Measurements from ENCODE around the gene SLIT3. TPM values are rescaled to one million over a fixed set of nuclear protein-coding genes. Genes with fewer than 3 reads are reported as not detected.

Gene SLIT3
- total and polyA plus RNA-seq, 4 donors, result 4.6 to 48.5 (median 19.8) TPM

DNA sequence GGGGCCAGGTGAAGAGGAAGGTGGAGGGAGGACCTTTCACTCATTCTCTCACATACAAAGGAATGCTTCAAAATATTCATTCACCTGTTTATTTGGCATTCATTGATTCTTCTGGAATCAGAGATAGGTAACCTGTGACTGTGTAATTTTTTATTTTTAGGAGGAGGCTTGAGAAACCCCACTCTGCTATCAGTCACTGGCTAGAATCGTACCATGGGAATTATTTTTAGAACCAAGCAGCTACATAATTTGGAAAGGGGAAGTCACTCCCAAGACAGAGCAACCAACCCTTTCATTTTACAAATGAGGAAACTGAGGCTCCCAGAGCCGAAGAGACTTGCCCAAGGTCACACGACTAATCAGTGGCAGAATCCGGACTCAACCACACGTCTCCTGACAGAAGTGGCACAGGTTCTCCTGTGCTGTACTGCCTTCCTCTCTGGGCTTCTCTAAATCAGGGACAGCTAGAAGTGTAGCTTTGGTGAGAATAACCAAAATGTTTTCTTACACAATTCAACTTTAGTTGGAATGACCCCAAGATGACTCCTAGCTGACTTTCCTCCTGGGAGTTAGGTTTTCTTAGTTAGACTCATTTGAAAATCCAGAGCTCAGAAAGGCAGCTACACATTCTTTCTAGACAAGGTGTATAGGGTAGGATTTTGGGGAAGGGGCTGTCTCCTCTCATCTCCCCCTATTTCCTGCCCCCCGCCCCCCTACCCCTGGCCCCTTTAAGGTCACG lies 457.5 kb downstream of the SLIT3 start:
- H3K4me3 ChIP-seq, result no peak overlapping the region
- no peak overlapping the region for H3K9ac ChIP-seq (ENCODE audit: insufficient read depth in 1 of 2, low read length in 2 of 2)
- no peak for ATAC-seq (ENCODE audit: insufficient read depth, low FRiP score)
- peaks cover 0 to 2% (median 0%) of the 10 kb centered on the region in 4 donors for H3K36me3 ChIP-seq (ENCODE audit: control insufficient read depth in 4 of 4, insufficient read depth in 4 of 4, low read length in 4 of 4)
- peaks cover 6 to 35% (median 17%) of the 10 kb centered on the region in 3 donors for H3K27me3 ChIP-seq (ENCODE audit: control insufficient read depth in 3 of 3, insufficient read depth in 3 of 3, low read length in 2 of 3)
- DNase-seq, result peak in 1 of 3 donors; percentile 14
- peak overlapping the region in 1 of 2 donors; percentile 36 for H3K27ac ChIP-seq (ENCODE audit: low read depth in 1 of 2, low read length in 1 of 2)
- TF ChIP-seq, protein P1, sequence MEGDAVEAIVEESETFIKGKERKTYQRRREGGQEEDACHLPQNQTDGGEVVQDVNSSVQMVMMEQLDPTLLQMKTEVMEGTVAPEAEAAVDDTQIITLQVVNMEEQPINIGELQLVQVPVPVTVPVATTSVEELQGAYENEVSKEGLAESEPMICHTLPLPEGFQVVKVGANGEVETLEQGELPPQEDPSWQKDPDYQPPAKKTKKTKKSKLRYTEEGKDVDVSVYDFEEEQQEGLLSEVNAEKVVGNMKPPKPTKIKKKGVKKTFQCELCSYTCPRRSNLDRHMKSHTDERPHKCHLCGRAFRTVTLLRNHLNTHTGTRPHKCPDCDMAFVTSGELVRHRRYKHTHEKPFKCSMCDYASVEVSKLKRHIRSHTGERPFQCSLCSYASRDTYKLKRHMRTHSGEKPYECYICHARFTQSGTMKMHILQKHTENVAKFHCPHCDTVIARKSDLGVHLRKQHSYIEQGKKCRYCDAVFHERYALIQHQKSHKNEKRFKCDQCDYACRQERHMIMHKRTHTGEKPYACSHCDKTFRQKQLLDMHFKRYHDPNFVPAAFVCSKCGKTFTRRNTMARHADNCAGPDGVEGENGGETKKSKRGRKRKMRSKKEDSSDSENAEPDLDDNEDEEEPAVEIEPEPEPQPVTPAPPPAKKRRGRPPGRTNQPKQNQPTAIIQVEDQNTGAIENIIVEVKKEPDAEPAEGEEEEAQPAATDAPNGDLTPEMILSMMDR (IDR thresholded peaks at IDR 0.05; ENCODE audit: control extremely low read depth, extremely low read depth), result no peak
- WGBS, 2 donors, result 61% methylated on average over 7 of the region's 7 CpGs
- H3K9me3 ChIP-seq (ENCODE audit: control insufficient read depth in 4 of 4, insufficient read depth in 3 of 4, low read length in 3 of 4), result no peaks in the 10 kb centered on the region
- H3K4me1 ChIP-seq (ENCODE audit: control insufficient read depth in 5 of 5, insufficient read depth in 5 of 5, low read length in 5 of 5), result peaks cover 0 to 7% (median 3%) of the 10 kb centered on the region in 5 donors

DNA sequence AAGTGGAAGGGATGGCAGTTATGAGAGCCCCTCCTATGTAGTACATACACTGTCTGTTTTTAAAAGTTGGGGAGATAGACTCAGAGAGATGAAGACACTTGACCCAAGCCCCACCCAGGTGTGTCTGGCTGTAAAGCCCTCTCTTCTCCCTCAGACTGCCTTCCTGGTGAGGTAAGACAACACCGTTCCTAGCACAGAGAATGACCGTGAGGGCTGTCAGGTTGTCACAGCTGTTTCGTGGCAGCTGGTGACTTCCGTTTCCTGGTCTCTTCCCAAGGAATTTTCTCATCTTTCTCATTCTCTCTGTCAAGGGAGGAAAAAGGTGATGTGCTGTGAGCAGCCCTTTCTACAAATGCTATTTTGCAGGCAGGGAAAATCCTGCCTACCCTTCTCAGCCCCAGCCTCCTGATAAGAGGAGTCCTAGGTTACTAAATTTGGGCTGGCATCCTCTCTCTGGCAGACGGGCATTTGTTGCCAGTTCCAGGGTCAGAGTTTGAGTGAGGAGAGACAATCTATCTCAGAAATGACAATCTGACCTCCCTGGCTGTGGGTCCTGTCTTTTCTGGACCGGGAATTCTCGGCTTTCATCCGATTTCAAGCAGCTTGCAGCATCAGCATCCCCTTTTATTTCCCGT lies 458.3 kb downstream of the SLIT3 start:
- TF ChIP-seq, protein P1 (IDR thresholded peaks at IDR 0.05; ENCODE audit: control extremely low read depth, extremely low read depth), result no peak
- H3K27me3 ChIP-seq (ENCODE audit: control insufficient read depth in 3 of 3, insufficient read depth in 3 of 3, low read length in 2 of 3), result peaks cover 6 to 35% (median 13%) of the 10 kb centered on the region in 3 donors
- no peak overlapping the region for H3K4me3 ChIP-seq
- H3K9me3 ChIP-seq (ENCODE audit: control insufficient read depth in 4 of 4, insufficient read depth in 3 of 4, low read length in 3 of 4), result no peaks in the 10 kb centered on the region
- no peak overlapping the region for H3K9ac ChIP-seq (ENCODE audit: insufficient read depth in 1 of 2, low read length in 2 of 2)
- no peak for ATAC-seq (ENCODE audit: insufficient read depth, low FRiP score)
- H3K4me1 ChIP-seq (ENCODE audit: control insufficient read depth in 5 of 5, insufficient read depth in 5 of 5, low read length in 5 of 5), result peaks cover 0 to 6% (median 2%) of the 10 kb centered on the region in 5 donors
- WGBS, 2 donors, result 49 to 76% methylated on average over 9 of the region's 9 CpGs
- H3K36me3 ChIP-seq (ENCODE audit: control insufficient read depth in 4 of 4, insufficient read depth in 4 of 4, low read length in 4 of 4), result peaks cover 0 to 2% (median 0%) of the 10 kb centered on the region in 4 donors
- no peak for DNase-seq
- peak overlapping the region in 1 of 2 donors; percentile 28 for H3K27ac ChIP-seq (ENCODE audit: low read depth in 1 of 2, low read length in 1 of 2)

DNA sequence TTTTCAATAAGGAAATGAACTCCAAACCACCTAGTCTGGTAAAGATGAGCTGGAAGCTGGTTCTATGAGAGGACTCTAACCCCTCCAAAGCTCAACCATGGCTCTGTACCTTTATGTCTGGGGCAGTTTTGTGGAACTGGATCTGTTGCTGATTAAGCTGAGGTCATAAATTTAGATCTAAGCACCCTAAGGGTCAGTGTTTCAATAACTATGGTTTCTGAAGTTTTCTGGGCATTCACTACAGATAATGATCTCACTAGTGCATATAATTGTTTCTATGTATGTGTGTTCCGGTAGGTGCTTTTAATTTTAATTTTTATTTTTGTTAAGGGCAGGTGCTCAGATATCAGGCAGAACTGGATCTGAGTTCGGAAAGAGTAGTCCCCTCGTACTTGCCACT lies 463.1 kb downstream of the SLIT3 start:
- H3K27ac ChIP-seq (ENCODE audit: low read depth in 1 of 2, low read length in 1 of 2), result no peak overlapping the region
- WGBS, 2 donors, result 60 to 86% methylated on average over 3 of the region's 3 CpGs
- peaks cover 0 to 1% (median 0%) of the 10 kb centered on the region in 4 donors for H3K36me3 ChIP-seq (ENCODE audit: control insufficient read depth in 4 of 4, insufficient read depth in 4 of 4, low read length in 4 of 4)
- no peak overlapping the region for H3K9ac ChIP-seq (ENCODE audit: insufficient read depth in 1 of 2, low read length in 2 of 2)
- H3K4me1 ChIP-seq (ENCODE audit: control insufficient read depth in 5 of 5, insufficient read depth in 5 of 5, low read length in 5 of 5), result no peaks in the 10 kb centered on the region
- peaks cover 0 to 38% (median 8%) of the 10 kb centered on the region in 3 donors for H3K27me3 ChIP-seq (ENCODE audit: control insufficient read depth in 3 of 3, insufficient read depth in 3 of 3, low read length in 2 of 3)
- TF ChIP-seq, protein P1 (IDR thresholded peaks at IDR 0.05; ENCODE audit: control extremely low read depth, extremely low read depth), result no peak
- DNase-seq (no peak), ATAC-seq (ENCODE audit: insufficient read depth, low FRiP score) (no peak)
- no peaks in the 10 kb centered on the region for H3K9me3 ChIP-seq (ENCODE audit: control insufficient read depth in 4 of 4, insufficient read depth in 3 of 4, low read length in 3 of 4)
- no peak overlapping the region for H3K4me3 ChIP-seq
